NCI-H1417 (cell line): ENCODE measurements around the gene IL19.
"Not testable (repeated sequence)": the region's sequence is repeated elsewhere in the genome, so short reads cannot be mapped to it uniquely, and the experiment has no call there.

Source experiments
- DNase-seq, 3 experiments: peaks; one replicate each; lab custom pipeline; 2025; lab: John Stamatoyannopoulos, UW

The IL19 gene

GRCh38 chr1:206776229-206776628 is 5.7 kb downstream of the IL19 start:
- DNase-seq: no peak

- DNase-seq: no peak
These were observed 7.5 kb downstream of the IL19 start for GRCh38 chr1:206778031-206778430.

- DNase-seq: not testable (repeated sequence)
These were observed 8.3 kb downstream of the IL19 start for GRCh38 chr1:206778911-206779310.

- no peak for DNase-seq
These were observed 9.1 kb downstream of the IL19 start for GRCh38 chr1:206779638-206780037.

GRCh38 chr1:206782448-206782847 is 11.9 kb downstream of the IL19 start:
- DNase-seq: no peak

- DNase-seq: no peak
These were observed 12.9 kb downstream of the IL19 start for GRCh38 chr1:206783506-206783905.

- no peak for DNase-seq
These were observed 13.9 kb downstream of the IL19 start for GRCh38 chr1:206784471-206784903.

- no peak for DNase-seq
These were observed 14.7 kb downstream of the IL19 start for GRCh38 chr1:206785182-206785765.

GRCh38 chr1:206786212-206786886 is 15.8 kb downstream of the IL19 start:
- no peak for DNase-seq

- DNase-seq: no peak
These were observed 17.3 kb downstream of the IL19 start for GRCh38 chr1:206787891-206788290.

- DNase-seq: no peak
These were observed 18.0 kb downstream of the IL19 start for GRCh38 chr1:206788487-206789050.

- no peak for DNase-seq
These were observed 20.1 kb downstream of the IL19 start for GRCh38 chr1:206790502-206791250.

GRCh38 chr1:206792939-206793607 is 22.5 kb downstream of the IL19 start:
- no peak for DNase-seq

GRCh38 chr1:206793620-206794019 is 23.0 kb downstream of the IL19 start:
- DNase-seq: no peak

- DNase-seq: no peak
These were observed 23.8 kb downstream of the IL19 start for GRCh38 chr1:206794294-206794908.

GRCh38 chr1:206796116-206796515 is 25.5 kb downstream of the IL19 start:
- DNase-seq: no peak

GRCh38 chr1:206796981-206797402 is 26.4 kb downstream of the IL19 start:
- no peak for DNase-seq

GRCh38 chr1:206797534-206798383 is 27.2 kb downstream of the IL19 start:
- peak in 1 of 3 experiments; percentile 5 for DNase-seq

- DNase-seq: no peak
These were observed 27.9 kb downstream of the IL19 start for GRCh38 chr1:206798384-206798996.

- no peak for DNase-seq
These were observed 28.7 kb downstream of the IL19 start for GRCh38 chr1:206799311-206799710.
